Prostate gland (tissue), 2 donors: ENCODE measurements around the gene GRAMD1A.
A peak's percentile ranks its signal among the peaks of the same experiment; 100 is the strongest.

Source experiments
- POLR2A ChIP-seq: fragments of 450-650 bp; IDR thresholded peaks from one replicate; pipeline ENCODE4 v1.6.1; 2016; ENCODE audit warnings: antibody characterized with exemption, mild to moderate bottlenecking
- POLR2AphosphoS5 ChIP-seq: sonication (generic); formaldehyde crosslinking; IDR thresholded peaks from one replicate; pipeline ENCODE4 v1.6.1; 2017; ENCODE audit warnings: antibody characterized with exemption
- TF ChIP-seq, protein P1 (sequence below), 4 experiments: fragments of 200-600 bp in 2 of 4; fragments of 450-650 bp in 2 of 4; sonication (generic) in 2 of 4; IDR thresholded peaks; 1 replicate in 3 of 4; 2 replicates in 1 of 4; pipeline ENCODE4 v1.5.1; 2016 to 2019; ENCODE audit warnings: antibody characterized with exemption in 4 of 4, mild to moderate bottlenecking in 2 of 4, moderate library complexity in 2 of 4

DNA sequence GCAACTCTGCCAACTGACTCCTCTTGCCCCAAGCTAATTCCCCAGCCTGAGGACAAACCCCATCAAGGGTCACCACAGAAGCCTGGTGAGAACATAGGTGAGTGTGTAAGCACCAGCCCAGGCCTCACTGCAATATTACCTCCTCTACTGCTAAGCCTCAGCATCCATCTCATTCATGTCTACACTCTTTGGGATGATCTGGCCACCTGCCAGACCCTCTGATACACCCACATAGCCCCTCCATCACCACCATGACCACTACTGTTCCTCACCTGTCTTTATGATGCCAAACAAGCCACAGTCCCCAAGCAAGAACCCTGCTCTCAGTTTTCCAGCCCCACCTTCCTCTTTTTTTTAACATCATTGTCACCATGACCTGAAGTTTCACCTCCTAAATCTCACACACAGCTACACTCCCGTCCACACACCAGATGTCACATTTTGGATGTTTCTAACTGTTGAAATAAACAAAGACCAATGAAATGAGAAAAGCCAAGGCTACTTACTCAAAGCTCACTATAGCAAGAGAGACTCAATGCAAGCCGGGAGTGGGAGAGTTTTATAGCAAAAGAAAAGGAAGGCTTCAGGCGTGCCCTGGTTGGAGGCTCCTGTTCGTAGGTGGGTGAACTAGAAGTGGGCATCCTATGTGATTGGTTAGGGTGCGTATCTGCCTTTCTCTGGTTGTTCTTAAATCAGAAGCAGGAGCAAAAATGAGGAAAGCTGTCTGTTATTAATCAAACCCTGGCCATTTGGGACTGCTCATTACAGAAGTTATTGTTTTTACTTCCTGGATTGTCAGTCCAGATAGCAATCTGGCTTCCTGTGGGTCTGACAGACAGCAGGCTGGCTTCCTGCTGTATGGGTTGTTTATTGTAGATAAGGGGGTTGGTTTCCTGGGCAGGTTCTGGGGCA lies 38.1 kb upstream of the GRAMD1A start:
- TF ChIP-seq POLR2A: no peak
- TF ChIP-seq, protein P1, sequence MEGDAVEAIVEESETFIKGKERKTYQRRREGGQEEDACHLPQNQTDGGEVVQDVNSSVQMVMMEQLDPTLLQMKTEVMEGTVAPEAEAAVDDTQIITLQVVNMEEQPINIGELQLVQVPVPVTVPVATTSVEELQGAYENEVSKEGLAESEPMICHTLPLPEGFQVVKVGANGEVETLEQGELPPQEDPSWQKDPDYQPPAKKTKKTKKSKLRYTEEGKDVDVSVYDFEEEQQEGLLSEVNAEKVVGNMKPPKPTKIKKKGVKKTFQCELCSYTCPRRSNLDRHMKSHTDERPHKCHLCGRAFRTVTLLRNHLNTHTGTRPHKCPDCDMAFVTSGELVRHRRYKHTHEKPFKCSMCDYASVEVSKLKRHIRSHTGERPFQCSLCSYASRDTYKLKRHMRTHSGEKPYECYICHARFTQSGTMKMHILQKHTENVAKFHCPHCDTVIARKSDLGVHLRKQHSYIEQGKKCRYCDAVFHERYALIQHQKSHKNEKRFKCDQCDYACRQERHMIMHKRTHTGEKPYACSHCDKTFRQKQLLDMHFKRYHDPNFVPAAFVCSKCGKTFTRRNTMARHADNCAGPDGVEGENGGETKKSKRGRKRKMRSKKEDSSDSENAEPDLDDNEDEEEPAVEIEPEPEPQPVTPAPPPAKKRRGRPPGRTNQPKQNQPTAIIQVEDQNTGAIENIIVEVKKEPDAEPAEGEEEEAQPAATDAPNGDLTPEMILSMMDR (IDR thresholded peaks at IDR 0.05): no peak
- TF ChIP-seq POLR2AphosphoS5: peak; percentile 11
